UCSD-AML1 (cell line): Measurements from ENCODE around the gene SLC5A7.

Experiments
- DNase-seq: peaks from one replicate; lab custom pipeline; 2025; ENCODE audit not compliant: unreplicated experiment; lab: John Stamatoyannopoulos, UW

The SLC5A7 gene

DNA sequence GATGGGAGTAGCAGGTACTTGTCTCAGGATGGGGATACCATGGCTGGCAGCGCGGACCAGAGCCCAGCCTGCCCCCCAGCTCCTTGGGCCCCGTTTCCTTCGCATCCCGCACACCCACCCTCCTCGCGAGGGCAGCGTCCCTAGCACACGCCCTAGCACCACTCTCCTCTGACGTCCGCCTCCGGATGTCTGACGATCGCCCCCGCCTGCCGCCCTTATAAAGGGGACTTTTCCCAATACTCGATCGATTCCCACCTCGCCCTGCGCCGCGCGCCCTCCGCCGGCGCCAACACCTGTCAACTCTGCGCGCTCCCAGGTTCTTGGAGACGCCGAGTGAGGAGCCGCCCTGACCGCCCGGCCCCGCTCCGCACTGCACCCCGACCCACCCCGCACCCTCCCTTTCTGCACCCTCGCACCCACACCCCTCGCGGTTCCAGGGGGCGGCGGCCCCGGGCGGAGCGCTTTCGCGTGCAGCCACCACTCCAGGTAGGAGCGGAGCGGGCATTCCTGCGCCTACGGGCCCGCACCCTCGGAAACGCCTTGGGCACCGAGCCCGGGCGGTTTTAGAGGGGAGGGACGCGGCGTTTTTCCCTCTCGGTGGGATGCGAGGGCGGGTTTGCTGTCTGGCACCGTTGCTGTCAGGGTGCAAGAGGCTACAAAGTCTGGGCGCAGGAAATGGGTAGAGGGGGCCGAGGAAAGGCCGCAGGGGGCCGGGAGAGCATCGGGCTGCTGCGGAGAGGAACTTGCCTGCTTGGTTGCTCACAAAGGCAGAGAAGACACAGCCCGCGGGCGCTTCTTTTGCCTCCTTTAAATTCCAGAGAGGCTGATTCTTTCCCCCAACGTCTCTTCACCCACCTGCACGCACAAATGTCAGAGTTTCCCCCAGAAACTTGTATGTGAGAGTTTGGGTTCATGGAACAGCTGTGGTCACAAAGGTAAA, at the start of gene SLC5A7:
Gene SLC5A7 (plus strand): TSS at position 247 of the 940 bp plus-strand sequence. CDS start 1,632 bp downstream, outside the sequence.
- DNase-seq: no peak

DNA sequence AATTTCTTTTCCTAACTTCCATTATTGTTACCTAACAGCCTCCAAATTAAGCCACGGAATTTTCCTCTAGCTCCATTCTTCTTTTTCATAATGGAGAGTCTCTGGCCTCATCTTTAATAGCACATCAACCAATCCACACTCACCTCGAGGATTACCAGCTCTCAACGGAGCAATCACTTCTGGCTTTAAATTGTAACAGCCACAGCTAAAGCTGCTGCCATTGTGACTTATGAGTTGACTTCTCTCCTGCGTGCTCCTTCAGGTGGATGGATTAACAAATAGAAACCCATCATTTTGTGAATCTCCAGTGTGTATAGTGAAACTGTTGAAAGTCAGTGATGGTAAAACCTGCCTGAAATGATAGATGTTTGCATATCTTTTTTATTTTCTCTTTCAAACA, 24.9 kb upstream of the SLC5A7 start:
- no peak for DNase-seq

DNA sequence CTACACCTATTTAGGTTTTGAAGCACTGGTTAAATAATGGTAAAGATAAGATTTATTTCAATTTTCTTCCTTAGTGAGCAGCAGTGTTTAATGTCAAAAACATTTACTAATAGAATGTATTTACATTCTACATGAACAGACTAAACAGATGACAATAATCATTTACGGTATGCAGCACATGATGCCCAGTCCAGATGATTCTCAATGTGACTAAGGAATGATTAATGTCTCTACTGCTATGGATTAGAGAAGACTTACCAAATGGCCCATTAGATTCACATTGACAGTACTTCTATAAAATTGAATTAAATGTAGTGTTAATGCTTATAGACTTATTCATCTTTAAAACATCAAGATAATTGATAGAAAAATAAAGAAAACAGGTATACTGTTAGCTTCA, 22.1 kb upstream of the SLC5A7 start:
- no peak for DNase-seq

GRCh38 chr2:107984707-107985106, 1.6 kb upstream of the SLC5A7 start:
- no peak for DNase-seq

- no peak for DNase-seq
Observed at GRCh38 chr2:107988108-107988507, 1.8 kb downstream of the SLC5A7 start.

DNA sequence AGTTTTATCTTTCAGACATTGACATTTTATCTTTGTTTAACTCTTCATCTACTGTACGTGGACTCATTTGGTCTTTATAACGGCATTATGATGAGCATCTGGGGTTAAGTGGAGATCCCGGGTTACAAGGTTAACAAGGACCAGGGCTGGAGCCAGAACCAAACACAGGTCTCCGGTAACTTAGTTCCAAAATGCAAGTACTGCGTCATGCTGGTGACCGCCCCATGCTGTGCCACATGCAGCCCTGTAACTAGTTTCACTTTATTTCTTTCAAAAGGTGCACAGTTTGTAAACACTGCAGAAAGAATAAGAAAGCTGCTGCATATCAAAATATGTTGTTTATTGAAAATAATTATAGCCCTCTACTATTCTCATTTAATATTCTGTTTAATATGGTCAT, 3.1 kb downstream of the SLC5A7 start:
- DNase-seq: no peak

DNA sequence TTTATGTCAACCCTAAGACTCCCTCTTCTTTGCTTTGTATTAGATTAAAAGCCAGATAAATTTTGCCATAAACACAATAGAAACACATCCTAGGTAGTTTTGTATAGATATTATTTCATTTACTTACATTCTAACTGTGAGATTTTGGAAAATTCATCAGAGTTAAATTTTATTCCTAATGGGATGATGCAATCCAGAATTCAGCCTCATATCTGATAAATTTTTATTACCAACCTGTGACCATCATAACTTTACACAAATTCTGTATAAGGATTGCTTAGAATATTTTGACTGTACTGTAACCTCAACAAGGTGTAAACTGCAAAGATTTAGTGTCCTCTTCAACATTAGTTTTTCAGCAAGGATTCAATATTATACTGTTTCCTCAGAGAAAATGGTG, 4.4 kb downstream of the SLC5A7 start:
- no peak for DNase-seq

- DNase-seq: no peak
Observed at GRCh38 chr2:107992069-107992468, 5.7 kb downstream of the SLC5A7 start.

GRCh38 chr2:107999158-107999557, 12.8 kb downstream of the SLC5A7 start:
- no peak for DNase-seq

DNA sequence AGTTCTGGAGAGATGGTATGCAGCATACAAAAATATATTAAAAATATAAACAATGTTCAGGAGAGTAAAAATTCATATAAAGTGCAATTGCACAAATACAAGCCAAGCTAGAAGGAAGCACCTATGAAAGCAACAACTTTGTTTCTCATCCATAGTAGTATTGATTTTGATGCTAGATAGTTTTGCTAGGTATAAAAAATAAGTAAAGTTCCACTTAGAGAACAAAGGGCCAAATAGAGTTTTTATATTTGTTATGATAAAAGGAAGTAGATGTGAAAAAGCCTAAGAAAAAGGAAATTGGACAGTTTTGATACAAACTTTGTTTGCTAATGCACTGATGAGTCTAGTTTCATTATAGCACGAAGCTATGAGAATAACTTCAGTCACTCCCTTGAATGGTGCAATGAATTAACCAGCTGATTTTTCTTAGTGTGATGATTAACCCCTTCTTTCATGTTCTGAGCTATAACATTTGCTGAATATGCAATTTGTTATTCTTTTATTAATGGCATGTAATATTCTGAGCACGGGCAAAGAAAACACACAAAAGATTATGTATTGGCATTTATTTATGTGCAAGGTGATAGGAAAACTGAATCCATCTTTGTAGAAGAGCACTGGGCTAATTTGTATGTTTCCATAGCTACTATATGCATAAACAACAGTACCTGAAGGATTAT, 24.7 kb downstream of the SLC5A7 start:
- DNase-seq: no peak

DNA sequence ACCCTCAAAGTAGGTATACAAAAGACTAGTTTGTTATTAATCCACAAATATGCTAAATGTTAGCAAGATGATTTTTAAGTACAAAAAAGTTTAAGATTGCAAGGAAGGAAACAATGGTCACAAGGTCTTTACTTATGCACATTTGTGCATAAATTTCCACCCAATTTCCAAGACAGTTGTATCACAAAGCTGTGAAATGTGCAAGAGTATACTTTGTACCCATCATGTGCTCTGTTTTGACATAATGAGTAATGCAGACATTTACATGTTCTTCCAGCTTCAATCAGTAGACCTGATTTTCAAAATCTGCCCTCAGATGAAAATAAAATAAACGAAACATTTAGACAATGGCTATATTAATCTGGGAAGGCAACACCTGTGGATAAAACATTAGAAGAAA, 27.0 kb downstream of the SLC5A7 start:
- no peak for DNase-seq

DNA sequence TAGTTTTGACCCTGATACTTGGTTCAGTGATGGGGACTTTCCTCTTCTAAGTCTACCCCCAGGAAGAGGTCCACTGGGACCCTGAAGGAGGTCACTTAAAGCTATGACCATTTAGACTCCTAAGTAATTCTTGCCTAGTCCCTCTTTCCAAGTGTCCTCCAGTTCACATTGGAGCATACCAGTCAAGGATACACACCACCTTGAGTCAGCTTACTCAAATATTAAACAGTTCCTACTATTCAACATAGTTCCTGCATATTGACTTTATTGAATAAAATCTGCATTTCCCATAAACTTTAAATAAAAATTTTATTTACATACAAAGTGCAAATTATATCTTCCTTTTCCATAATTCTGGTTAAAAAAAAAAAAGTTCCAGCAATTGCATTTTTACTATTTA, 36.3 kb downstream of the SLC5A7 start:
- DNase-seq: no peak

DNA sequence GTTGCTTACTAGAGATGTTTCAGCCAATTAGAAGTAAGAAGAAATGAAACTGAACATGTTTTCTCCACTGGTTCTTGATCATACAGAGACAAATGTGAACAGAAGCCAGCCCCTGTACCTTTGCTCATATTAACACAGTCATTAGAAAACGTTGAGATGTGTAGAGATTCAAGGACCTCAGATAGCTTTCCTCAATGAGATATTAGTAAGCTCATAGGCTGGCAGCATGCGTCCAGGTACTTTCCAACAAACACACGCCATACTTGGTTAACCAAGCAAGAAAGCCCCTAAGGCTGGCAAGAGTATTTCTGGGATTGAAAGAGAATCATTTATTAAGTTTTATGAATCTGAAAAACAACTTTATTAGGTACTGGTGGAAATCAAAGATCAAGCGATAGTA, 37.5 kb downstream of the SLC5A7 start:
- DNase-seq: no peak

DNA sequence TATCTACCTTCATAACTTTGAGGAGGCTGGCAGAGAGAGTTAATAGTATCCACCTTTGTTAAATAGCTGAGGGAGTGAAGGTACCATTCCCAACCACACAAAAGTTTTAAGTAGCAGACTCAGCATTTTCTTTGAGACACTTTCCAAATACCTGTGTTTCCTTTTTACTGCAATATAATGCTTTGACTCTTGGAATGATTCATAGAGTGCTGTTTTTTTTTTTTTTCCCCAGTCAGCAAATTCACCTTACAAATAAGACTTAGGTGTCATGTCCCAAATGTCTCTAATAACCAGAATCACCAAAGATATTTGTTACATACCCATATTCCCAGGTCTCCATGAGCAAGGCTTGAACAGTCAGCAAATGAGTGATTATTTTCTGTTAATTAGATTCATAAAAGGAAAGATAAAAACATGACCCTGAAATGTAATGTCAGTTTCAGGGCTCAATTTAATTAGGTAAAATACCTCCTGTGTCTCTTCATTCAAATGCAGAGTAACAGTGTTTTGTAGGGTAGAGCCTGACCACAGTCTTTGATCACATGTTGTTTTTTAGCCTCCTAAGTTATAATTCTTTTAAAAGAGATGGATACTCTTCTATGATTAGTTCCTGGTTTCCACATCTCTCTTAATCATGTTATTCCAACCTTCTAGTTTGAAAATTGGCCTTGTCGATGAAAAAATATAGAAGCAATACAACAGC, 39.9 kb downstream of the SLC5A7 start:
- DNase-seq: no peak

DNA sequence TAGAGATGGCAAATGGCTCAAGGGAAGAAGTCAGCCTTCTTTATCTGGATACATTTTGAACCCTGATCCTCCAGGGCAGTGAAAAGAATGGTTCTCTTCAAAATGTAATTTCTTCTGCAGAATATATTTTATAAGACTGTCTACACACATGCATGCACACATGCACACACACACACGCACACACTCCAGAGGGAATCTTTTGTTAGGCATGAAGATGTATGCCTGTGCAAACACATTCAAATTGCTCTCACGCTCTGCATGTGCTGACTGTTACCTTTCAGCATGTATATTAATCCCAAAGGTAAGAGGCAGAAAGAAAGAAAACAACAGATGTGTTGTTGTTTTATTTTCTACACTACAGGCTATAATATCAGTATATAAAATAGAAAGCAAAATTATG, 43.2 kb downstream of the SLC5A7 start:
- DNase-seq: no peak

DNA sequence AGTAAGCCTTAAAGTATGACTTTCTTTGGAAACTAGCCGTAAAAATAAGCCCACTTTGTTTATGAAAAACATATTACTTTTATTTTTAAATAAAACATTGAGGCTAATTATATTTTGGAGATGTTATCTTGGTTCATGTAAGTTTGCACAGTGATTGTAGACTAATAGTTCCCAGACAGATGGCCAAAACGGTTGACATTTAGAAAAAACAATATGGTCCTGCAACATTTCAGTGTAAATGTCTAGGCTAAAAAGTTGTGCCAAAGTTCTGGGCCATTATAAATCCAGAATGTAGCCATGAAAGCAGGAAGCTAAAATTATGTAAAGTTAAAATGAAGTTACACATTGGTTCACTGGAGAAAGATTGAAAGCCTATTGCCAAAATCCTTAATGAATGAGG, 43.6 kb downstream of the SLC5A7 start:
- DNase-seq: no peak

DNA sequence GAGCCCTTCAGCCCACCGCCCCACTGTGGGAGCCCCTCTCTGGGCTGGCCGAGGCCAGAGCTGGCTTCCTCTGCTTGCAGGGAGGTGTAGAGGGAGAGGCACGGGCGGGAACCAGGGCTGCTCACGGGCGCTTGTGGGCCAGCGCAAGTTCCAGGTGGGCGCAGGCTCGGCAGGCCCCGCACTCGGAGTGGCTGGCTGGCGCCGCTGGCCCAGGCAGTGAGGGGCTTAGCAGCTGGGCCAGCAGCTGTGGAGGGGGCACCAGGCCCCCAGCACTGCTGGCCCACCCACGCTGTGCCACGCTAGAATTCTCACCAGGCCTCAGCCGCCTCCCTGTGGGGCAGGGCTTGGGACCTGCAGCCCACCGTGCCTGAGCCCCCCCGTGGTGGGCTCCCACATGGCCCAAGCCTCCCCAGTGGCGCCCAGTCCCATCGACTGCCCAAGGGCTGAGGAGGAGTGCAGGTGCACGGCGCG, 45.2 kb downstream of the SLC5A7 start:
- DNase-seq: no peak

DNA sequence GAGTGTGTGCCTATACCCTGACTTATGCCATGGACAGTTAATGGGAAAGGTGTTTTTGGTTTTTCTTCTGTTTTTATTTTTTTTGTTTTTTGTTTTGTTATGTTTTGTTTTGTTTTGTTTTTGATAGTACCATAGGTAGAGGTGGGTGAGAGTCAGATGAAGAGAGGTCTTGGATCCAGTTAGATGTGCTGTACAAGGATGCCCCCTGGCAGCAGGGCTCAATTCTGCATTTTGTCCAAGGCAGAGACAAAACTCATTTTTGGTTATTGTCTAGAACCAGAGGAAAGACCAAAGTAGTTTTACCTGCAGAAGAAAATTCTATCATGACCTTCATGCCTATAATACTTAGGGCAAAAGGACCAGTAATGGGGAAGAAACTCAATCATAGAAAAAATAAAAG, 48.5 kb downstream of the SLC5A7 start:
- DNase-seq: no peak

GRCh38 chr2:108048752-108049151, 62.4 kb downstream of the SLC5A7 start:
- DNase-seq: no peak

DNA sequence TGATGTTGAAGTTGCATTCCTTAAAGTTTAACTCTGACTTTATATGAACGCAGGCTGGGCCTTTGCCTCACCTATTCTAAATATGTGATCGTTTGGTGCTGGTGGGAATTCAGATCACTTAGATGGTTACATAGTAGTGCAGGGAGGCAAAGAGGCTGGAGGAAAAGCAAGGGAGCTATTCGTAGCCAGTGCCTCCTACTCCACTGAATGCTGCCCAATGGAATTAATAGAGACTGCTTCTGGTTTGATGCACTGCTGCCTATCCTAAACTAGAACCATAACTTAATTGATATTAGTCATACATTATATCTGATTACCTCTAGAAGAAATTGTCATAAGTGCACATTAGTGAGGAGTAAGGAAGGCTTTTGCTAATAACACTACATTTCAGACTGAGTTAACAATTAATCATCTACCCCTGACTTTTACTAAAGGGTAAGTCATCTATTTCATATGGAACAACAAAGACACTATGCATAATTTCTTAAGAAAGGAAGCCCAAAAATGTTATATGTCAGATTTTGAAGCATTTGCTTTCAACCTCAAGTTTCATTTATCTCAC, 72.3 kb downstream of the SLC5A7 start:
- no peak for DNase-seq

DNA sequence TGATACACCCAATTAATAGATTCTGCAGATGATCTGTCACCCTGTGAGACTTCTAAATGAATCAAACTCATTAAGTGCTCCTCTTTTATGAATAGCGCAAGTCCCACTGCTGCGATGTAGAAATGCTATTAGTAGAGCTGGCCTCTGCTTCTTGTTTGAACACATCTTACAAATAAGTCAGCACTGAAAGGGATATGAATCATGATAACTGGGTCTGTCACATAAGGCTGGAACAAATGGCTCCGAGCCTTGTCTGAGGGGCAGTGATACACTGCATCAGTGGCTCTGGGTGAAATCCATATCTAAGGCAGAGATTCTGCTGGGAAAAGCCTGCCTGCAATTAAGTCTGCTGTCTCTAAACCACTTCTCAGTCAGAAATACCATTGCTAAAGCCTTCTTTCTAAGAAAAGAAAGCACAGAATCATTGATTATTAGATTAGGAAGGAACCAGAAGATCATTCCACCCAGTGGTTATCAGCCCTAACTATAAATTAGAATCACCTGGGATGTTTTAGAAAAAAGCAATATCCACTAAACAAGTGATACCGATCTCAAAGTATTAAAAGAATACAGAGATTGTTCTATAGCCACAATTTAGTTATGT, 75.2 kb downstream of the SLC5A7 start:
- no peak for DNase-seq
